Suppressor macrophage (primary cell): Measurements from ENCODE around the gene ATG4B.
A peak's percentile ranks its signal among the peaks of the same experiment; 100 is the strongest.

Source experiments
- DNase-seq, 4 experiments: peaks; one replicate each; pipeline ENCODE4 v3.0.0-alpha.2; 2020 to 2022

The ATG4B gene

GRCh38 chr2:241695651-241696050, 58.2 kb downstream of the ATG4B start:
- no peak for DNase-seq

GRCh38 chr2:241701149-241701398, 63.6 kb downstream of the ATG4B start:
- DNase-seq = no peak

- DNase-seq = peak; percentile 96 to 100 (median 98)
Measured at GRCh38 chr2:241701399-241702154, 64.1 kb downstream of the ATG4B start, which contains the start of gene ING5. Gene ING5, plus strand, starts transcription at chr2:241702039. Its CDS starts 27 bp downstream, at chr2:241702066.

GRCh38 chr2:241702155-241703031, 64.9 kb downstream of the ATG4B start:
- DNase-seq = peak; percentile 87 to 96 (median 93)

- peak in 1 of 4 experiments; percentile 20 for DNase-seq
Measured at GRCh38 chr2:241703032-241703604, 65.6 kb downstream of the ATG4B start.

- no peak for DNase-seq
Measured at GRCh38 chr2:241706537-241706936, 69.0 kb downstream of the ATG4B start.

GRCh38 chr2:241708879-241709278, 71.4 kb downstream of the ATG4B start:
- DNase-seq = no peak

- no peak for DNase-seq
Measured at GRCh38 chr2:241719093-241719492, 81.6 kb downstream of the ATG4B start.

- no peak for DNase-seq
Measured at GRCh38 chr2:241720099-241720498, 82.6 kb downstream of the ATG4B start.

GRCh38 chr2:241720560-241720959, 83.1 kb downstream of the ATG4B start:
- no peak for DNase-seq

GRCh38 chr2:241721852-241722251, 84.4 kb downstream of the ATG4B start:
- no peak for DNase-seq

- no peak for DNase-seq
Measured at GRCh38 chr2:241722896-241723454, 85.5 kb downstream of the ATG4B start.
